Measurements from ENCODE around the gene SPECC1L. TPM values are rescaled to one million over a fixed set of nuclear protein-coding genes. Genes with fewer than 3 reads are reported as not detected.
A peak's percentile ranks its signal among the peaks of the same experiment; 100 is the strongest.

Gene SPECC1L
- total and polyA plus RNA-seq, 7 donors: 17.4 to 52.6 (median 28.8) TPM

- Histone ChIP-seq H3K9me3 (no peaks in the 10 kb centered on the region), H3K4me1 (peaks cover 0 to 20% (median 18%) of the 10 kb centered on the region in 4 donors), H3K36me3 (no peaks in the 10 kb centered on the region), H3K27me3 (peaks cover 4 to 43% (median 20%) of the 10 kb centered on the region in 3 donors), H3K4me3 (peak overlapping the region in 3 of 4 donors; percentile 41 to 55 (median 53)), H3K27ac (peak overlapping the region in 1 of 4 donors; percentile 8)
- TF ChIP-seq POLR2A (IDR thresholded peaks at IDR 0.05) (no peak), EP300 (IDR thresholded peaks at IDR 0.05) (no peak), POLR2AphosphoS5 (IDR thresholded peaks at IDR 0.05) (no peak), CTCF (IDR thresholded peaks at IDR 0.05) (no peak)
- DNase-seq: no peak
- WGBS, 2 donors: 81 to 85% methylated on average over 32 of the region's 32 CpGs
- intact Hi-C loops (cut with DNase I): loop anchor here (5.0 to 10.0 kb wide), 2 partner anchors 97 to 330 kb away; no protein-coding TSS in a partner anchor
These were observed 154.5 kb downstream of the SPECC1L start for GRCh38 chr22:24424901-24425775.

GRCh38 chr22:24426436-24426835, 155.8 kb downstream of the SPECC1L start:
- 79 to 80% methylated on average over 4 of the region's 4 CpGs for WGBS, 2 donors
- Histone ChIP-seq H3K4me3 (no peak overlapping the region), H3K36me3 (no peaks in the 10 kb centered on the region), H3K27ac (no peak overlapping the region), H3K4me1 (peaks cover 0 to 21% (median 19%) of the 10 kb centered on the region in 4 donors), H3K9me3 (no peaks in the 10 kb centered on the region), H3K27me3 (peaks cover 4 to 39% (median 20%) of the 10 kb centered on the region in 3 donors)
- intact Hi-C loops (cut with DNase I): loop anchor here (10.0 kb wide), 1 partner anchor 328 kb away; no protein-coding TSS in a partner anchor
- DNase-seq: no peak
- TF ChIP-seq POLR2A (IDR thresholded peaks at IDR 0.05) (no peak), EP300 (IDR thresholded peaks at IDR 0.05) (no peak), POLR2AphosphoS5 (IDR thresholded peaks at IDR 0.05) (no peak), CTCF (IDR thresholded peaks at IDR 0.05) (no peak)

- no peak for DNase-seq
- H3K4me1 ChIP-seq: peaks cover 0 to 23% (median 19%) of the 10 kb centered on the region in 4 donors
- 69 to 76% methylated on average over 19 of the region's 19 CpGs for WGBS, 2 donors
- peaks cover 4 to 36% (median 20%) of the 10 kb centered on the region in 3 donors for H3K27me3 ChIP-seq
- intact Hi-C loops (cut with DNase I): loop anchor here (10.0 kb wide), 1 partner anchor 328 kb away; no protein-coding TSS in a partner anchor
- TF ChIP-seq CTCF (IDR thresholded peaks at IDR 0.05) (no peak), EP300 (IDR thresholded peaks at IDR 0.05) (no peak), POLR2AphosphoS5 (IDR thresholded peaks at IDR 0.05) (no peak), POLR2A (IDR thresholded peaks at IDR 0.05) (no peak)
- H3K27ac ChIP-seq: no peak overlapping the region
- no peaks in the 10 kb centered on the region for H3K9me3 ChIP-seq
- no peaks in the 10 kb centered on the region for H3K36me3 ChIP-seq
- H3K4me3 ChIP-seq: no peak overlapping the region
These were observed 156.3 kb downstream of the SPECC1L start for GRCh38 chr22:24426851-24427499.

- Histone ChIP-seq H3K4me3 (no peak within 1 kb of the TSS), H3K36me3 (no peaks in the 10 kb centered on the region), H3K27me3 (peaks cover 4 to 29% (median 20%) of the 10 kb centered on the region in 3 donors), H3K4me1 (peaks cover 0 to 29% (median 26%) of the 10 kb centered on the region in 4 donors), H3K27ac (no peak within 1 kb of the TSS), H3K9me3 (no peaks in the 10 kb centered on the region)
- TF ChIP-seq POLR2AphosphoS5 (IDR thresholded peaks at IDR 0.05): no peak
- TF ChIP-seq EP300 (IDR thresholded peaks at IDR 0.05): no peak
- TF ChIP-seq CTCF (IDR thresholded peaks at IDR 0.05): no peak
- no peak for TF ChIP-seq POLR2A (IDR thresholded peaks at IDR 0.05)
- no peak for DNase-seq
- 49 to 72% methylated on average over 22 of the region's 22 CpGs for WGBS, 2 donors
- intact Hi-C loops (cut with DNase I): loop anchor here (10.0 kb wide), 1 partner anchor 327 kb away; no protein-coding TSS in a partner anchor
These were observed 157.0 kb downstream of the SPECC1L start, which contains the start of gene ADORA2A for GRCh38 chr22:24427500-24428164. TSS of gene ADORA2A (plus strand) at chr22:24427599. CDS start at chr22:24433405, 5,806 bp downstream.
